Progenitor cell of endocrine pancreas (in vitro differentiated cells): Measurements from ENCODE around the gene PIGB. TPM values are rescaled to one million over a fixed set of nuclear protein-coding genes. Genes with fewer than 3 reads are reported as not detected.

ENCODE experiments used
- DNase-seq: peaks from one replicate; pipeline ENCODE4 v3.0.0; 2021; ENCODE audit warnings: low spot score; ENCODE audit not compliant: unreplicated experiment
- H3K27ac Mint-ChIP-seq: 2 replicates; pipeline ENCODE4 v1.8.0; 2021; ENCODE audit warnings: mild to moderate bottlenecking, moderate library complexity, mixed read lengths
- H3K27me3 Mint-ChIP-seq: 2 replicates; pipeline ENCODE4 v1.8.0; 2021; ENCODE audit warnings: mixed read lengths
- H3K36me3 Mint-ChIP-seq: 2 replicates; pipeline ENCODE4 v1.8.0; 2022; ENCODE audit warnings: mixed read lengths; ENCODE audit not compliant: insufficient read depth
- H3K4me1 Mint-ChIP-seq: 2 replicates; pipeline ENCODE4 v1.8.0; 2021; ENCODE audit warnings: low read depth, mixed read lengths
- H3K4me3 Mint-ChIP-seq: 2 replicates; pipeline ENCODE4 v1.8.0; 2021; ENCODE audit warnings: low read depth, mild to moderate bottlenecking, moderate library complexity, mixed read lengths
- H3K9me3 Mint-ChIP-seq: 2 replicates; pipeline ENCODE4 v1.8.0; 2021; ENCODE audit warnings: low read depth, mixed read lengths
- total RNA-seq: library from RNA; stranded (reverse); gene quantifications from 2 replicates; pipeline ENCODE4 v1.2.1, GENCODE V29; 2021
- TF ChIP-seq, protein P1 (sequence below): fragments of 200-600 bp; sonication (generic); IDR thresholded peaks from one replicate; pipeline ENCODE4 v1.5.0; 2021; ENCODE audit warnings: antibody characterized with exemption, mild to moderate bottlenecking; ENCODE audit not compliant: unreplicated experiment

Gene PIGB
- total RNA-seq, 1 donor from 2014 or later = 17.6 TPM

DNA sequence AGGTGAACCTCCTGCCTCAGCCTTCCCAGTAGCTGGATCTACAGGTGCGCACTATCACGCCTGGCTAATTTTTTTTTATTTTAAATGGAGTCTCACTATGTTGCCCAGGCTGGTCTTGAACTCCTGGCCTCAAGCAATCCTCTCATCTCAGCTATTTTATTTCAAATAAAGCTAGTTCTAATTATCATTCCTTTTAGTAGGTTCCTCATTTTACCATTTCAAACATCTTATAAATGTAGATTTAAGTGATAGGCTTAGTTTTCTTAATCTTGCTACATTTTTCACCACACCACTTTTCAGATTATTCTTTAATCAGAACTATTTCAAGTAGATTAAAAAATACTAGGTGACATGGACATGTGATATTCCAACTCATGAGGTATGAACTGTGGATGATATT, 30.3 kb downstream of the PIGB start:
- DNase-seq = no peak
- Mint-ChIP-seq H3K9me3 (peaks cover 3% of the 10 kb centered on the region), H3K27ac (no peak overlapping the region), H3K4me3 (no peak overlapping the region), H3K36me3 (peaks cover 13% of the 10 kb centered on the region), H3K27me3 (no peaks in the 10 kb centered on the region), H3K4me1 (no peaks in the 10 kb centered on the region)
- TF ChIP-seq, protein P1, sequence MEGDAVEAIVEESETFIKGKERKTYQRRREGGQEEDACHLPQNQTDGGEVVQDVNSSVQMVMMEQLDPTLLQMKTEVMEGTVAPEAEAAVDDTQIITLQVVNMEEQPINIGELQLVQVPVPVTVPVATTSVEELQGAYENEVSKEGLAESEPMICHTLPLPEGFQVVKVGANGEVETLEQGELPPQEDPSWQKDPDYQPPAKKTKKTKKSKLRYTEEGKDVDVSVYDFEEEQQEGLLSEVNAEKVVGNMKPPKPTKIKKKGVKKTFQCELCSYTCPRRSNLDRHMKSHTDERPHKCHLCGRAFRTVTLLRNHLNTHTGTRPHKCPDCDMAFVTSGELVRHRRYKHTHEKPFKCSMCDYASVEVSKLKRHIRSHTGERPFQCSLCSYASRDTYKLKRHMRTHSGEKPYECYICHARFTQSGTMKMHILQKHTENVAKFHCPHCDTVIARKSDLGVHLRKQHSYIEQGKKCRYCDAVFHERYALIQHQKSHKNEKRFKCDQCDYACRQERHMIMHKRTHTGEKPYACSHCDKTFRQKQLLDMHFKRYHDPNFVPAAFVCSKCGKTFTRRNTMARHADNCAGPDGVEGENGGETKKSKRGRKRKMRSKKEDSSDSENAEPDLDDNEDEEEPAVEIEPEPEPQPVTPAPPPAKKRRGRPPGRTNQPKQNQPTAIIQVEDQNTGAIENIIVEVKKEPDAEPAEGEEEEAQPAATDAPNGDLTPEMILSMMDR = no peak

DNA sequence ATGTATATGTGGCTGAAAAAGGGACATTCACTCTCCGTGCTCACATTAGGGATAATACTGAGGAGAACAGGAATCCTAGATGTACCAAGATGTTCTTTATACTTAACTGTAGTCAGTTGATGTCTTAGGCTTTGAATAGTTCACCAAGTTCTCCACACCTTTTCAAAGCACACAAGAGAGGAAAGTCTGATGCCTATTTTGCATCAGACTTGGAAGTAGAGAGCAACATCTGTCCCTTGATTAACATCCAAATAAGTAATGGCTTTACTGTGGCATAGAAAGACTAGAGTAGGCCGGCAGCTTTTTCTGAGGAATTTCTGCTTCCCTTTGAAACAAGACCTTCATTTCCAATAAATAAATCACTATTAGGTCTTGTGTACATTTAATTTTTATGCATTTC, 34.0 kb downstream of the PIGB start:
- Mint-ChIP-seq H3K27me3 (no peaks in the 10 kb centered on the region), H3K9me3 (peaks cover 3% of the 10 kb centered on the region), H3K36me3 (peaks cover 17% of the 10 kb centered on the region), H3K4me3 (no peak overlapping the region), H3K4me1 (no peaks in the 10 kb centered on the region), H3K27ac (no peak overlapping the region)
- TF ChIP-seq, protein P1 = no peak
- no peak for DNase-seq

DNA sequence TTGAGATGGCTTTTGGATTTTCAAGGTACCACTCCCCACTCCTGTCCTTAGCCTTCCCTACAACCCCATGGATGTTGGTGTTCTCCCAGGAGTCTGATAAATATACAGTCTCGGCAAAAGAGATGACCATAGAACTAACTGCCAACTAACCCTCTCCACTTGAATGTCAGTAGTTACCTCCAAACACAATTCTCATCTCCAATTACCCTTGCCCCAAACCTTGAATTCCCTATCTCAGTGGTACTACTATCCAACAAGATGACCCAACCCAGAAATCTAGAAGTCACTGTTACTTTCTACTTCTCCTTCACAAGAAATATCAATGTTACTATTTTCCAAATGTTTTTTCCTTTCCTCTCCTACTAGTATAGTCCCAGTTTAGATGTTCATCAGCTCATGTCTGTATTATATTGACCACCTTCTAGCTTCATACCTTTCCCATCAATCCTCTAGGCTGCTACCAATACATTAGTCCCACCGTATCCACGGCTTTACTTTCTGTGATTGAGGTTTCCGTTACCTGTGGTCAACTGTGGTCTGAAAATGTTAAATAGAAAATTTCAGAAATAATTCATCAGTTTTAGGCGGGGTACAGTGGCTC, 38.1 kb downstream of the PIGB start:
- no peaks in the 10 kb centered on the region for H3K27me3 Mint-ChIP-seq
- peaks cover 3% of the 10 kb centered on the region for H3K4me1 Mint-ChIP-seq
- no peak overlapping the region for H3K27ac Mint-ChIP-seq
- H3K4me3 Mint-ChIP-seq = no peak overlapping the region
- no peak for DNase-seq
- H3K36me3 Mint-ChIP-seq = peaks cover 10% of the 10 kb centered on the region
- no peaks in the 10 kb centered on the region for H3K9me3 Mint-ChIP-seq
- TF ChIP-seq, protein P1 = no peak

DNA sequence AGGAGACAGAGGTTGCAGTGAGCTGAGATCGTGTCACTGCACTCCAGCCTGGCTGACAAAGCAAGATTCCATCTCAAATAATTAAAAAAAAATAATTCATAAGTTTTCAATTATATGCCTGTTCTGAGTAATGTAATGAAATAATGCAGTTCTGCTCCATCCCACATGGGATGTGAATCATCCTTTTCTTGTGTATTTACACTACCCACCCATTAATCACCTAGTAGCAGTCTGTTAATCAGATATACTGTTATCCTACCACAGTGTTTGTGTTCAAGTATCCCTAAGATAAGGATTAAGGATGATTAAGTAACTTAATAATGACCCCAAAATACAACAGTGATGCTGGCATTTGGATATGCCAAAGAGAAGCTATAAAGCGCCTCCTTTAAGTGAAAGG, 38.8 kb downstream of the PIGB start:
- no peaks in the 10 kb centered on the region for H3K9me3 Mint-ChIP-seq
- TF ChIP-seq, protein P1 = no peak
- H3K27me3 Mint-ChIP-seq = no peaks in the 10 kb centered on the region
- no peak overlapping the region for H3K27ac Mint-ChIP-seq
- H3K4me3 Mint-ChIP-seq = no peak overlapping the region
- H3K36me3 Mint-ChIP-seq = peaks cover 12% of the 10 kb centered on the region
- peaks cover 3% of the 10 kb centered on the region for H3K4me1 Mint-ChIP-seq
- no peak for DNase-seq

DNA sequence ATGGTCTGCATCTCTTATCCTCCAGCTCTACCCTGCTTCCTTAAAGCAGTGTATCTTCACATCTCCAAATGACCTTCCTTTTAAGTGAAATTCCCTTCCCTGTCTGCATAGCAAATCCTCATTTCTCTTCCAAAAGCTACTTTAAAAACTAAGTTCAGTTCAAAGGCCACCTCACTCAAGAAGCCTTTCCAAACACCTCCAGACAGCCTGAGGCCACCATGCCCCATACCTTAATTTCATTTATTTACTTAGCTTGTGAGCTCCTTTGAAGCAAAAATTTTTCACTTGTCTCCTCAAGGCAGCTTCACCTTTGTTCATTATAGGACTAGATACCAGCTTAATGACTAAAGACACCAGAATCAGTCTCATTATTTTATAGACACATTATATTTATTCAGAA, 39.4 kb downstream of the PIGB start:
- TF ChIP-seq, protein P1 = no peak
- DNase-seq = no peak
- H3K36me3 Mint-ChIP-seq = peaks cover 12% of the 10 kb centered on the region
- H3K27me3 Mint-ChIP-seq = no peaks in the 10 kb centered on the region
- H3K27ac Mint-ChIP-seq = peak overlapping the region; percentile 69
- no peak overlapping the region for H3K4me3 Mint-ChIP-seq
- H3K4me1 Mint-ChIP-seq = peaks cover 3% of the 10 kb centered on the region
- no peaks in the 10 kb centered on the region for H3K9me3 Mint-ChIP-seq
